ENCODE data around the gene TMEM95. TPM values are rescaled to one million over a fixed set of nuclear protein-coding genes. Genes with fewer than 3 reads are reported as not detected.

Gene TMEM95
- not detected in 5 replicates for total RNA-seq (2022; extraction: Qiagen RNA extraction)

DNA sequence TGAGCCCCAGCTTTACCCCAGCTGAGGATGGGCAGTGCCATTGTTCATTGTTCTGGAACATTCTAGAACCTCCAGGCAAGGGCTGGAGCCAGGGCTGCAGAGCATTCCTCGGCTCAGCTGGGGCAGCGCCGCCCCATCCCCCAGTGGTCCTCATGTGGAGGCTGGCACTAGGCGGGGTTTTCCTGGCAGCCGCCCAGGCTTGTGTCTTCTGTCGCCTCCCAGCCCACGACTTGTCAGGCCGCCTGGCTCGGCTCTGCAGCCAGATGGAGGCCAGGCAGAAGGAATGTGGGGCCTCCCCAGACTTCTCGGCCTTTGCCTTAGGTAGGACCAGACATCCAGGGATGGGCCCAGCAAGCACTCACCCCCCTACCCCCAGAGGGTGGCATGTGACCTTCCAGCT lies at the start of gene TMEM95:
TMEM95 (plus strand) TSS at position 104 of the 400 bp plus-strand sequence; CDS start at position 153, 49 bp downstream.

GRCh38 chr17:7306911-7307685 lies 47.9 kb upstream of the TMEM95 start, which contains the start of gene EIF5A:
TSS of gene EIF5A (plus strand) at chr17:7307628. CDS start at chr17:7309636, 2,008 bp downstream.

DNA sequence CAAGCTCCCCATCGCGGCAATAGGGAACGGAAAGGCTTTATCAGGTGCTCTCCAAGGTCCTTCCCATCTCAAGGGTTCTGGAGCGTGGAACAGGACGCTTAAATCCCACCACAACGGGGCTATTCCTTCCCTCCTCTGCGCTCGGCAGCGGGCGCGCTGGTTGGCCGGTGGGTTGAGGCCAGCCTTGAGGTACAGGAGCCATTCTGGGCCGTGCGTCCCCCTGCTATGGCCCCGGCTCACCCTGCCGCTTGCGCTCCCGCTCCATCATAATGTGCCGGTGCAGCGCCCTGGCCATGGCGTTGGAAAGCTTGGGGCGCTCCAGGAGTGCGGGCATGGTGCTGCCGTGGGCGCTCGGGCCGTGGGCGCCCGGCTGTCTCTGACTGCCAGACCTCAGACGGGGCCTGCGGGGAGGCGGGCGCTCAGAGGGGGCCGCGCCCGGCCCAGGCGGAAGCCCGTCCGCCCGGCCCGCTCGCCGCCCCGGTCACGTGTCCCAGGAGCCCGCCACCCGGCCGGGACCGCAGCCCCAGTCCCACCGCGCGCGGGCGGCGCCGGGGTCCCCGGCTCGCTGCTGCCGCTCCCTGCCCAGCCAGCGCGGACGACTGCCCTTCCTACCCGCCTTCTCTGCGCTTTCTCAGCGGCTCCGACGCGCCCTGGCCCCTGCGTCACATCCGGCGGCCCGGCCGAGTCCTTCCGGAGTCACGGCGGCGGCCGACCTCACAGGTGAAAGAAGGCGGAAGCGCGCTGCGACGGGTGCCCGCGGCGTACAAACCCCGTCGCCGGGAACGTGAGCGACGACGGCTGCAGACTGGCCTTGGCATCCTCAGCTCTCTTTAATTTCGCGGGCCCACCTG lies 40.0 kb upstream of the TMEM95 start, which contains the start of gene GPS2:
GPS2 (minus strand) TSS at position 642 of the 851 bp plus-strand sequence; CDS start at position 334, 308 bp downstream.

GRCh38 chr17:7328840-7329373 lies 26.0 kb upstream of the TMEM95 start, which contains the start of gene NEURL4:
TSS of gene NEURL4 (minus strand) at chr17:7329335. CDS start at chr17:7329312, 23 bp downstream.

GRCh38 chr17:7336240-7337175 lies 18.4 kb upstream of the TMEM95 start, which contains the start of gene ACAP1:
TSS of gene ACAP1 (plus strand) at chr17:7336529. CDS start at chr17:7336735, 206 bp downstream.

GRCh38 chr17:7351665-7352502 lies 3.1 kb upstream of the TMEM95 start, which contains the start of gene KCTD11:
TSS of gene KCTD11 (plus strand) at chr17:7352162.

GRCh38 chr17:7380855-7381683 lies 26.1 kb downstream of the TMEM95 start, which contains the start of gene TNK1:
TSS of gene TNK1 (plus strand) at chr17:7381089. CDS start at chr17:7382927, 1,838 bp downstream.

GRCh38 chr17:7394452-7395191 lies 39.7 kb downstream of the TMEM95 start, which contains the start of gene PLSCR3:
TSS of gene PLSCR3 (minus strand) at chr17:7394525. CDS start at chr17:7394110, 415 bp downstream.

GRCh38 chr17:7403977-7404736 lies 49.2 kb downstream of the TMEM95 start, which contains the start of gene TMEM256:
TSS of gene TMEM256 (minus strand) at chr17:7404097. CDS start at chr17:7404084, 13 bp downstream.

Other genes with a start within 250 kb of the TMEM95 start
- gene ASGR2, start 240.3 kb upstream of the TMEM95 start, total RNA-seq (2022; extraction: Qiagen RNA extraction), result 0.12 to 0.16 TPM in 2 of 5 replicates, not detected in the others
- 0.70 to 1.4 TPM (median 0.89 TPM) in 5 replicates for gene ASGR1, start 175.8 kb upstream of the TMEM95 start, total RNA-seq (2022; extraction: Qiagen RNA extraction)
- gene DLG4, start 135.3 kb upstream of the TMEM95 start, total RNA-seq (2022; extraction: Qiagen RNA extraction), result 5.7 to 7.8 TPM (median 6.6 TPM) in 5 replicates
- gene ACADVL, start 135.2 kb upstream of the TMEM95 start, total RNA-seq (2022; extraction: Qiagen RNA extraction), result 322 to 414 TPM (median 394 TPM) in 5 replicates
- gene DVL2, start 120.6 kb upstream of the TMEM95 start, total RNA-seq (2022; extraction: Qiagen RNA extraction), result 37.0 to 41.9 TPM (median 40.1 TPM) in 5 replicates
- gene PHF23, start 115.7 kb upstream of the TMEM95 start, total RNA-seq (2022; extraction: Qiagen RNA extraction), result 89.8 to 111 TPM (median 96.3 TPM) in 5 replicates
- gene GABARAP, start 112.7 kb upstream of the TMEM95 start, total RNA-seq (2022; extraction: Qiagen RNA extraction), result 685 to 777 TPM (median 698 TPM) in 5 replicates
- 222 to 242 TPM (median 228 TPM) in 5 replicates for gene CTDNEP1, start 103.4 kb upstream of the TMEM95 start, total RNA-seq (2022; extraction: Qiagen RNA extraction)
- gene ELP5, start 102.9 kb upstream of the TMEM95 start, total RNA-seq (2022; extraction: Qiagen RNA extraction), result 125 to 155 TPM (median 140 TPM) in 5 replicates
- gene CLDN7, start 92.7 kb upstream of the TMEM95 start, total RNA-seq (2022; extraction: Qiagen RNA extraction), result 2.2 to 3.7 TPM (median 2.6 TPM) in 5 replicates
- 0.39 to 0.59 TPM (median 0.50 TPM) in 5 replicates for gene SLC2A4, start 73.4 kb upstream of the TMEM95 start, total RNA-seq (2022; extraction: Qiagen RNA extraction)
- 0.43 to 0.55 TPM (median 0.44 TPM) in 5 replicates for gene YBX2, start 60.5 kb upstream of the TMEM95 start, total RNA-seq (2022; extraction: Qiagen RNA extraction)
- 1,618 to 1,808 TPM (median 1,704 TPM) in 5 replicates for gene EIF5A, start 47.5 kb upstream of the TMEM95 start, total RNA-seq (2022; extraction: Qiagen RNA extraction)
- gene GPS2, start 39.8 kb upstream of the TMEM95 start, total RNA-seq (2022; extraction: Qiagen RNA extraction), result 73.9 to 101 TPM (median 95.3 TPM) in 5 replicates
- 26.4 to 30.2 TPM (median 28.4 TPM) in 5 replicates for gene NEURL4, start 25.8 kb upstream of the TMEM95 start, total RNA-seq (2022; extraction: Qiagen RNA extraction)
- 1.2 to 3.9 TPM (median 3.1 TPM) in 5 replicates for gene ACAP1, start 18.6 kb upstream of the TMEM95 start, total RNA-seq (2022; extraction: Qiagen RNA extraction)
- 10.5 to 13.8 TPM (median 12.9 TPM) in 5 replicates for gene KCTD11, start 3.0 kb upstream of the TMEM95 start, total RNA-seq (2022; extraction: Qiagen RNA extraction)
- 1.4 to 2.1 TPM (median 1.7 TPM) in 5 replicates for gene TNK1, start 25.9 kb downstream of the TMEM95 start, total RNA-seq (2022; extraction: Qiagen RNA extraction)
- gene PLSCR3, start 39.4 kb downstream of the TMEM95 start, total RNA-seq (2022; extraction: Qiagen RNA extraction), result 38.8 to 44.7 TPM (median 42.7 TPM) in 5 replicates
- gene TMEM256, start 48.9 kb downstream of the TMEM95 start, total RNA-seq (2022; extraction: Qiagen RNA extraction), result 171 to 224 TPM (median 215 TPM) in 5 replicates
- gene NLGN2, start 52.7 kb downstream of the TMEM95 start, total RNA-seq (2022; extraction: Qiagen RNA extraction), result 12.7 to 19.0 TPM (median 15.5 TPM) in 5 replicates
- 0.08 to 0.13 TPM in 2 of 5 replicates, not detected in the others for gene SPEM1, start 65.2 kb downstream of the TMEM95 start, total RNA-seq (2022; extraction: Qiagen RNA extraction)
- gene SPEM2, start 70.5 kb downstream of the TMEM95 start, total RNA-seq (2022; extraction: Qiagen RNA extraction), result not detected in 5 replicates
- gene SPEM3, start 73.7 kb downstream of the TMEM95 start, total RNA-seq (2022; extraction: Qiagen RNA extraction), result 0.02 to 0.03 TPM in 2 of 5 replicates, not detected in the others
- gene TMEM102, start 80.3 kb downstream of the TMEM95 start, total RNA-seq (2022; extraction: Qiagen RNA extraction), result 10.1 to 14.8 TPM (median 13.3 TPM) in 5 replicates
- 0.93 to 1.1 TPM (median 1.0 TPM) in 5 replicates for gene FGF11, start 84.4 kb downstream of the TMEM95 start, total RNA-seq (2022; extraction: Qiagen RNA extraction)
- gene CHRNB1, start 89.9 kb downstream of the TMEM95 start, total RNA-seq (2022; extraction: Qiagen RNA extraction), result 7.0 to 11.7 TPM (median 9.1 TPM) in 5 replicates
- 20.4 to 26.9 TPM (median 24.8 TPM) in 5 replicates for gene ZBTB4, start 124.5 kb downstream of the TMEM95 start, total RNA-seq (2022; extraction: Qiagen RNA extraction)
- gene SLC35G6, start 126.3 kb downstream of the TMEM95 start, total RNA-seq (2022; extraction: Qiagen RNA extraction), result not detected in 5 replicates
- gene POLR2A, start 129.2 kb downstream of the TMEM95 start, total RNA-seq (2022; extraction: Qiagen RNA extraction), result 70.3 to 86.1 TPM (median 78.6 TPM) in 5 replicates
- 9.9 to 13.2 TPM (median 11.0 TPM) in 5 replicates for gene TNFSF12, start 193.9 kb downstream of the TMEM95 start, total RNA-seq (2022; extraction: Qiagen RNA extraction)
- gene TNFSF13, start 203.6 kb downstream of the TMEM95 start, total RNA-seq (2022; extraction: Qiagen RNA extraction), result 0.78 to 1.1 TPM (median 0.91 TPM) in 5 replicates
- 88.8 to 103 TPM (median 95.8 TPM) in 5 replicates for gene SENP3, start 206.8 kb downstream of the TMEM95 start, total RNA-seq (2022; extraction: Qiagen RNA extraction)
- 25.7 to 33.1 TPM (median 28.3 TPM) in 5 replicates for gene CD68, start 224.5 kb downstream of the TMEM95 start, total RNA-seq (2022; extraction: Qiagen RNA extraction)
- 109 to 162 TPM (median 117 TPM) in 5 replicates for gene MPDU1, start 228.7 kb downstream of the TMEM95 start, total RNA-seq (2022; extraction: Qiagen RNA extraction)
- gene SOX15, start 234.9 kb downstream of the TMEM95 start, total RNA-seq (2022; extraction: Qiagen RNA extraction), result 0.16 to 0.36 TPM (median 0.25 TPM) in 5 replicates

Measured in A549 treated with Hydrocortisone at 1 μM for 4 hours (cell line).